K562 (cell line): Measurements from ENCODE around the gene NR2F2. TPM values are rescaled to one million over a fixed set of nuclear protein-coding genes. Genes with fewer than 3 reads are reported as not detected.
A peak's percentile ranks its signal among the peaks of the same experiment; 100 is the strongest.

ENCODE experiments used
- BCL6 ChIP-seq: fragments of 250-450 bp; sonication (Bioruptor Pico); IDR thresholded peaks from 2 replicates; pipeline ENCODE4 v1.4.0; 2020
- CEBPG ChIP-seq, 3 experiments: fragments of 200-800 bp in 1 of 3; sonication (Bioruptor generic) in 1 of 3; sonication (generic) in 1 of 3; formaldehyde crosslinking in 1 of 3; IDR thresholded peaks in 2 of 3; conservative IDR thresholded peaks in 1 of 3; 2 replicates each; pipeline versions ENCODE4 v1.6.1 to v1.8.0; 2016 to 2022; ENCODE audit warnings: missing compliant biosample characterization in 2 of 3, missing genetic modification characterization in 2 of 3, mild to moderate bottlenecking in 1 of 3, missing genetic modification reagents in 1 of 3
- DACH1 ChIP-seq: fragments of 450-650 bp; IDR thresholded peaks from 2 replicates; pipeline ENCODE4 v1.6.1; 2018; ENCODE audit not compliant: partially characterized antibody
- FOXK2 ChIP-seq, 2 experiments: fragments of 450-650 bp; IDR thresholded peaks in 1 of 2; conservative IDR thresholded peaks in 1 of 2; 2 replicates each; pipeline ENCODE4 v1.6.1; 2016; ENCODE audit warnings: low read depth in 2 of 2, mild to moderate bottlenecking in 1 of 2
- HMGN3 ChIP-seq: IDR thresholded peaks from 2 replicates; pipeline ENCODE4 v1.6.1; 2011; ENCODE audit warnings: borderline replicate concordance, low read depth, mild to moderate bottlenecking, mixed read lengths, low read length; ENCODE audit not compliant: insufficient read length; ENCODE audit errors: extremely low read depth
- MCM7 ChIP-seq, 2 experiments: fragments of 450-650 bp; IDR thresholded peaks; 2 replicates each; pipeline ENCODE4 v1.6.1; 2016 to 2018
- NBN ChIP-seq: fragments of 450-650 bp; IDR thresholded peaks from 2 replicates; pipeline ENCODE4 v1.6.1; 2016; ENCODE audit warnings: low read depth, mild to moderate bottlenecking
- NFE2 ChIP-seq: IDR thresholded peaks from 2 replicates; pipeline ENCODE4 v1.6.1; 2014; ENCODE audit warnings: antibody characterized with exemption, low read depth
- polyA plus RNA-seq, 8 experiments: library from polyadenylated mRNA; depleted of rRNA in 4 of 8; stranded (reverse) in 5 of 8; unstranded in 3 of 8; fragments of >200 nt; fragmentation: Nextera tagmentation in 2 of 8; fragmentation: Illumina TruSeq in 1 of 8; extraction: Ambion mirVana in 2 of 8; extraction: Trizol in 1 of 8; gene quantifications; 2 replicates each; pipeline versions ENCODE4 v1.2.1 to v1.2.3, GENCODE V29; 2011 to 2014; ENCODE audit warnings: inconsistent platforms in 1 of 8, missing spikeins in 1 of 8
- total RNA-seq, 7 experiments: library from RNA; depleted of rRNA in 6 of 7; stranded (reverse); fragments of >200 nt in 6 of 7; fragmentation: Illumina TruSeq in 2 of 7; extraction: Trizol in 2 of 7; gene quantifications; 2 replicates each; pipeline versions ENCODE4 v1.2.1 to v1.2.3, GENCODE V29; 2011 to 2021; ENCODE audit warnings: low replicate concordance in 1 of 7
- TF ChIP-seq, protein P1 (sequence below), 2 experiments: fragments of 250-450 bp in 1 of 2; fragments of 450-650 bp in 1 of 2; sonication (Bioruptor Pico) in 1 of 2; IDR thresholded peaks; 2 replicates each; pipeline versions ENCODE4 v1.6.1 to v1.8.0; 2016 to 2021; ENCODE audit warnings: mild to moderate bottlenecking in 2 of 2, moderate library complexity in 2 of 2, missing compliant biosample characterization in 1 of 2, missing genetic modification characterization in 1 of 2
- TF ChIP-seq, protein P2 (sequence below), 2 experiments: fragments of 450-650 bp; formaldehyde crosslinking in 1 of 2; IDR thresholded peaks; 2 replicates each; pipeline versions ENCODE4 v1.4.0 to v1.6.1; 2014 to 2020; ENCODE audit warnings: mild to moderate bottlenecking in 2 of 2, borderline replicate concordance in 1 of 2, low read depth in 1 of 2
- TF ChIP-seq, protein P3 (sequence below): fragments of 200-800 bp; sonication (Bioruptor generic); IDR thresholded peaks from 2 replicates; pipeline ENCODE4 v1.6.1; 2017; ENCODE audit warnings: missing genetic modification characterization, missing compliant biosample characterization
- TF ChIP-seq, protein P4 (sequence below): IDR thresholded peaks from 2 replicates; pipeline ENCODE4 v1.6.1; 2016; ENCODE audit warnings: missing genetic modification characterization, missing compliant biosample characterization

The NR2F2 gene
- total and polyA plus RNA-seq, 9 of the 15 experiments (the other 6 are each of a cell fraction or from before 2014, with no cell fraction given): 6.0 to 51.8 (median 11.1) TPM

DNA sequence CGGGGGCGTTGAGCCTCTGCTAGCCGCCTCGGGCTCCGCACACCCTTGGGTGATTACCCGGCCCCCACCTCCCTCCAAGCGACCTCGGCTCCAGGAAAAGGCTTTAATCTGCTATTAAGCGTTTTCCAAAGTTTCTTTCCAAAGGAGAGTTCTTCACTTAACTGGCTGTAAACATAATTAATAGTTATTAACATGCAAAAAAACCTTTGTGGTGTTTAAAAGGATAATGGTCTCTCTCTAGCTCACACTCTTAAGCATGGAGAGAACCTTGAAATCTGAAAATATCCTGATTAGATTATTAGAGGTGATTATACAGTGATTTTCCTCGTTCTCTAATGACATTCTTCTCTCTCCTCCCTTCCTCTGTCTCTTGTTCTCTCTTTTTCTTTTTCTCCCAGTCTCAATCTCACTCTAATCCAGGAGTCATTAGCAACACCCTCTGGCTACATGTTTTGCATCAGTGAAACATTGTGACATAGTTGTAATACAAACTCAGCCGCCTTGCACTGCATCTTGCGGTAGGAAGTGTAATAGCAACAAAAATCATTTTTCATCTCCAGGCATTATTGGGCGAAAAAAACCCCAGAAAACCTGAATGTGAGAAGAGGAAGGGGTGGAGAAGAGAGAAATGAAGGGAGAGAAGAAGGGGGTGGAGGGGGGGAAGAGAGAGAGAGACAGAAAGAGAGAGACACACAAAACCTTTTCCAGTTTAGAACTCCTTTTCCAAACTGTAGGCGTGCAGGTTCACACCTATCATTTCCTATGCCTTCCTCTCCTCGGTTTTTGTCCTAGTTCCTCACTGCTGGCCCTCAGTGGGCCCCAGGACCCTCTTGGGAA lies 24.4 kb downstream of the NR2F2 start (continued):
- TF ChIP-seq DACH1 (peak; percentile 85), HMGN3 (peak; percentile 14), BCL6 (CRISPR knock-in tag) (no peak), NFE2 (no peak), FOXK2 (conservative IDR thresholded peaks at IDR 0.05 in 1 of 2, IDR thresholded peaks at IDR 0.05 in 1 of 2; ENCODE audit: low read depth in 2 of 2) (peak; percentile 21 to 37; a peak in 2 of 4 replicates), MCM7 (IDR thresholded peaks at IDR 0.05) (0 out of 4 replicates have a peak, but pooled peaks of 1 of the 2 experiments have one; percentile 31), NBN (0 out of 2 replicates have a peak, but pooled peaks have one; percentile 44), CEBPG (CRISPR knock-in tag; IDR thresholded peaks at IDR 0.05) (peak; percentile 64), CEBPG (tag; conservative IDR thresholded peaks at IDR 0.05 in 1 of 2, IDR thresholded peaks at IDR 0.05 in 1 of 2) (peak; percentile 51 to 65; a peak in 2 of 4 replicates)
- TF ChIP-seq, protein P1, sequence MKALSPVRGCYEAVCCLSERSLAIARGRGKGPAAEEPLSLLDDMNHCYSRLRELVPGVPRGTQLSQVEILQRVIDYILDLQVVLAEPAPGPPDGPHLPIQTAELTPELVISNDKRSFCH (CRISPR knock-in tag; IDR thresholded peaks at IDR 0.05): no peak
- TF ChIP-seq, protein P1 (tag; IDR thresholded peaks at IDR 0.05): no peak
- TF ChIP-seq, protein P2, sequence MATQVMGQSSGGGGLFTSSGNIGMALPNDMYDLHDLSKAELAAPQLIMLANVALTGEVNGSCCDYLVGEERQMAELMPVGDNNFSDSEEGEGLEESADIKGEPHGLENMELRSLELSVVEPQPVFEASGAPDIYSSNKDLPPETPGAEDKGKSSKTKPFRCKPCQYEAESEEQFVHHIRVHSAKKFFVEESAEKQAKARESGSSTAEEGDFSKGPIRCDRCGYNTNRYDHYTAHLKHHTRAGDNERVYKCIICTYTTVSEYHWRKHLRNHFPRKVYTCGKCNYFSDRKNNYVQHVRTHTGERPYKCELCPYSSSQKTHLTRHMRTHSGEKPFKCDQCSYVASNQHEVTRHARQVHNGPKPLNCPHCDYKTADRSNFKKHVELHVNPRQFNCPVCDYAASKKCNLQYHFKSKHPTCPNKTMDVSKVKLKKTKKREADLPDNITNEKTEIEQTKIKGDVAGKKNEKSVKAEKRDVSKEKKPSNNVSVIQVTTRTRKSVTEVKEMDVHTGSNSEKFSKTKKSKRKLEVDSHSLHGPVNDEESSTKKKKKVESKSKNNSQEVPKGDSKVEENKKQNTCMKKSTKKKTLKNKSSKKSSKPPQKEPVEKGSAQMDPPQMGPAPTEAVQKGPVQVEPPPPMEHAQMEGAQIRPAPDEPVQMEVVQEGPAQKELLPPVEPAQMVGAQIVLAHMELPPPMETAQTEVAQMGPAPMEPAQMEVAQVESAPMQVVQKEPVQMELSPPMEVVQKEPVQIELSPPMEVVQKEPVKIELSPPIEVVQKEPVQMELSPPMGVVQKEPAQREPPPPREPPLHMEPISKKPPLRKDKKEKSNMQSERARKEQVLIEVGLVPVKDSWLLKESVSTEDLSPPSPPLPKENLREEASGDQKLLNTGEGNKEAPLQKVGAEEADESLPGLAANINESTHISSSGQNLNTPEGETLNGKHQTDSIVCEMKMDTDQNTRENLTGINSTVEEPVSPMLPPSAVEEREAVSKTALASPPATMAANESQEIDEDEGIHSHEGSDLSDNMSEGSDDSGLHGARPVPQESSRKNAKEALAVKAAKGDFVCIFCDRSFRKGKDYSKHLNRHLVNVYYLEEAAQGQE (IDR thresholded peaks at IDR 0.05; ENCODE audit: borderline replicate concordance): peak; percentile 15; the same call in 1 of the 2 replicates
- TF ChIP-seq, protein P2 (CRISPR knock-in tag; IDR thresholded peaks at IDR 0.05; ENCODE audit: low read depth): no peak
- TF ChIP-seq, protein P3, sequence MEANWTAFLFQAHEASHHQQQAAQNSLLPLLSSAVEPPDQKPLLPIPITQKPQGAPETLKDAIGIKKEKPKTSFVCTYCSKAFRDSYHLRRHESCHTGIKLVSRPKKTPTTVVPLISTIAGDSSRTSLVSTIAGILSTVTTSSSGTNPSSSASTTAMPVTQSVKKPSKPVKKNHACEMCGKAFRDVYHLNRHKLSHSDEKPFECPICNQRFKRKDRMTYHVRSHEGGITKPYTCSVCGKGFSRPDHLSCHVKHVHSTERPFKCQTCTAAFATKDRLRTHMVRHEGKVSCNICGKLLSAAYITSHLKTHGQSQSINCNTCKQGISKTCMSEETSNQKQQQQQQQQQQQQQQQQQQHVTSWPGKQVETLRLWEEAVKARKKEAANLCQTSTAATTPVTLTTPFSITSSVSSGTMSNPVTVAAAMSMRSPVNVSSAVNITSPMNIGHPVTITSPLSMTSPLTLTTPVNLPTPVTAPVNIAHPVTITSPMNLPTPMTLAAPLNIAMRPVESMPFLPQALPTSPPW: peak; percentile 8; the same call in 1 of the 2 replicates
- TF ChIP-seq, protein P4, sequence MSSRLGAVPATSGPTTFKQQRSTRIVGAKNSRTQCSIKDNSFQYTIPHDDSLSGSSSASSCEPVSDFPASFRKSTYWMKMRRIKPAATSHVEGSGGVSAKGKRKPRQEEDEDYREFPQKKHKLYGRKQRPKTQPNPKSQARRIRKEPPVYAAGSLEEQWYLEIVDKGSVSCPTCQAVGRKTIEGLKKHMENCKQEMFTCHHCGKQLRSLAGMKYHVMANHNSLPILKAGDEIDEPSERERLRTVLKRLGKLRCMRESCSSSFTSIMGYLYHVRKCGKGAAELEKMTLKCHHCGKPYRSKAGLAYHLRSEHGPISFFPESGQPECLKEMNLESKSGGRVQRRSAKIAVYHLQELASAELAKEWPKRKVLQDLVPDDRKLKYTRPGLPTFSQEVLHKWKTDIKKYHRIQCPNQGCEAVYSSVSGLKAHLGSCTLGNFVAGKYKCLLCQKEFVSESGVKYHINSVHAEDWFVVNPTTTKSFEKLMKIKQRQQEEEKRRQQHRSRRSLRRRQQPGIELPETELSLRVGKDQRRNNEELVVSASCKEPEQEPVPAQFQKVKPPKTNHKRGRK (tag): 0 out of 2 replicates have a peak, but pooled peaks have one; percentile 36
